ENCODE data around the gene SETBP1.

SETBP1 gene

DNA sequence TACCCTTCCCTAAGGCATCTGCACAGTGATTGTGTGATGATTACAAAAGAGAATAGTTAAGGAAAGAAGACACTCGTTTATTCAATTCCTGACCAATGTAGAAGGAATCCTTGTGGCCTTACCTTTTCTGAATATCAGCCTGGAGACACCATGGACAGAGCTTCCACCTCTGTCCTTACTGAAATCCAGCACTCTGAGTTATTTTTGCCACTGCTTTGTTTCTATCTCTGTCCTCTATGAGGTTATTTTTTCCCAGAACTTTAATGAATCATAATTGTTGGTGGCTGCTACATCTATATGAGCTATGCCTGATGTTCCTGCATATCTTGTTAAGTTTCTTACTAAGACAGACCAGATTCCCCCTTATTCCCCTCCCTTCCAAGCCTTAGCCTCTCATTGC is 275.1 kb downstream of the SETBP1 start:
- Mint-ChIP-seq H3K9me3 (no peaks in the 10 kb centered on the region), H3K36me3 (ENCODE audit: insufficient read depth) (peaks cover 6% of the 10 kb centered on the region), H3K4me3 (no peak overlapping the region), H3K27me3 (no peaks in the 10 kb centered on the region), H3K4me1 (no peaks in the 10 kb centered on the region), H3K27ac (ENCODE audit: low read depth) (no peak overlapping the region)
- ATAC-seq (replicated peaks; ENCODE audit: extremely low read depth, poor library complexity, severe bottlenecking), result no peak
- DNase-seq (ENCODE audit: low spot score in 2 of 2), result no peak

DNA sequence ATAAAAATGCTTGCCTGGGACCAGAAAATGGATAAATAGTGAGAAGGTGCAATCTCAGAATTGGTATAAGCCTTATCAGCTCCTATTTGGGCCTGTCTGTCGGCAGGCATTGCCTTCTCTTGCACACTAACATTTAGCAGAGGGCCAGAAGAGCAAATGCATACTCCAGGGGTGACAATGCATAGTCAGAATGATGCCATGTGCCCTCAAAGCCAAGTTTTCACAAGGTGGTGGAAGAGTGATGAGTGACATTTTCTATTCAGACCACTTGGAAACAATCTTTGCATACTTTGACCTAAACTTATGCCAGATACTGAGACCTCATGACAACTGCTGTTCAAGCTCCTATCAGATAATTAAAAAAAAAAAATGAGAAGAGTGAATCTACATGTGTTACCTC is 276.3 kb downstream of the SETBP1 start:
- no peaks in the 10 kb centered on the region for H3K9me3 Mint-ChIP-seq
- H3K4me1 Mint-ChIP-seq, result no peaks in the 10 kb centered on the region
- ATAC-seq (replicated peaks; ENCODE audit: extremely low read depth, poor library complexity, severe bottlenecking) (no peak), DNase-seq (ENCODE audit: low spot score in 2 of 2) (no peak)
- H3K4me3 Mint-ChIP-seq, result no peak overlapping the region
- H3K27ac Mint-ChIP-seq (ENCODE audit: low read depth), result no peak overlapping the region
- peaks cover 6% of the 10 kb centered on the region for H3K36me3 Mint-ChIP-seq (ENCODE audit: insufficient read depth)
- no peaks in the 10 kb centered on the region for H3K27me3 Mint-ChIP-seq

DNA sequence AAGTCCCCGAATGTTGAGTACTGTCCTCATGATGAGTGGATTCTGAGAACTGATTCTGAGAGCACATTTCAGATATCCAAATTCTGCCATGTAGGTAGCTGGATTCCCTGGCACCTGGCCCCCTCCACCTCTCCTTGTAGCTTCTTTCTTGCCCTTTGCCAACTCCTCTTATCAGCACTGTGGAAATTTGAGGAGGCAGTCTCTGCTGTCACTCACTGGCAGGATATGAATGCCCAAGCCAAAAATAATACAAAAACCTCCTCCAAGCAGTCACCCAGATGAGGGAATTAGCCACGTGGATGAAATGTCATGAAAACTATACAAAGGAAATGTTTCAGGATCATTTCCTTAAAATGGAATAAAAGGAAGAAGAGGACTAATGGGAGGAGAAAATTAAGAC is 276.8 kb downstream of the SETBP1 start:
- no peaks in the 10 kb centered on the region for H3K27me3 Mint-ChIP-seq
- no peak for DNase-seq (ENCODE audit: low spot score in 2 of 2)
- no peak overlapping the region for H3K27ac Mint-ChIP-seq (ENCODE audit: low read depth)
- ATAC-seq (replicated peaks; ENCODE audit: extremely low read depth, poor library complexity, severe bottlenecking), result no peak
- H3K36me3 Mint-ChIP-seq (ENCODE audit: insufficient read depth), result peaks cover 5% of the 10 kb centered on the region
- no peaks in the 10 kb centered on the region for H3K4me1 Mint-ChIP-seq
- H3K4me3 Mint-ChIP-seq, result no peak overlapping the region
- H3K9me3 Mint-ChIP-seq, result no peaks in the 10 kb centered on the region

DNA sequence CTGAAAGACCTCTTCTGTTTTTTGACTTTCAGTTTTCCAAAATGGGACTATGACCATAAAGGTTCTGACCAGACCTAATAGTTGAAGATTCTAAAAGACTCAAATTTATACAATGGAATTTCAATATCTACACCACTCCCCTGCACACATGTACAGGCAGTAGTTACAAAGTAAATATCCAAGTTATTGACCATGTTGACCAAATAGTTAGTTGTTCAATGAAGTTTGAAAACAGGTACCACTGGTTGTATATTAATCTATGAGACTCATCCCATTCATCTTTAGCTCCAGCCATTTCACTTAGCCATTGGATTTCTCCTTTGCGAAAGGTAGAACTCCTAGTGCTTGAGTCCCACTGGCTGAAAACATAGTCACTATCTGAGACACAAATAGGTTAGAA is 277.4 kb downstream of the SETBP1 start:
- Mint-ChIP-seq H3K4me3 (no peak overlapping the region), H3K9me3 (no peaks in the 10 kb centered on the region), H3K27ac (ENCODE audit: low read depth) (no peak overlapping the region), H3K4me1 (no peaks in the 10 kb centered on the region), H3K27me3 (no peaks in the 10 kb centered on the region), H3K36me3 (ENCODE audit: insufficient read depth) (peaks cover 4% of the 10 kb centered on the region)
- ATAC-seq (replicated peaks; ENCODE audit: extremely low read depth, poor library complexity, severe bottlenecking), result no peak
- no peak for DNase-seq (ENCODE audit: low spot score in 2 of 2)

DNA sequence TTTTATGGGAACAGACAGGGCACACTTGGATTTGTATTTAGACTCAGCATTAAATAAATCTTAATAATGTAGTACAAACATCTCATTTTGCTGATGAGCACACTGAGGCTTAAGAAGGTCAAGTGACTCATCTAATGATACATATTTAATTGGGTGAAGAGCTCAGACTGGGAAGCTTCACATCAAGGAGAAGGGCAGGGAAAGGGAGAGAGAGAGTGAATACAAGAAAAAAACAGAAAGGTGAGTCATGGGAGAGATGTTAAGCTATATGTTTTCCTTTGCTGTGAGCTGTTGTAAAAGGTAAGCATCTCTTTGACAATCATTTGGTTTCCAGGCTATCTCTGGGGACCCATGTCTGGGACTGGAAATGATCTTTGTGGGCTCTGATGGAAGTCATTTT is 277.8 kb downstream of the SETBP1 start:
- no peak for ATAC-seq (replicated peaks; ENCODE audit: extremely low read depth, poor library complexity, severe bottlenecking)
- H3K4me3 Mint-ChIP-seq, result no peak overlapping the region
- no peak overlapping the region for H3K27ac Mint-ChIP-seq (ENCODE audit: low read depth)
- no peak for DNase-seq (ENCODE audit: low spot score in 2 of 2)
- H3K27me3 Mint-ChIP-seq, result no peaks in the 10 kb centered on the region
- H3K9me3 Mint-ChIP-seq, result no peaks in the 10 kb centered on the region
- H3K4me1 Mint-ChIP-seq, result no peaks in the 10 kb centered on the region
- peaks cover 4% of the 10 kb centered on the region for H3K36me3 Mint-ChIP-seq (ENCODE audit: insufficient read depth)

DNA sequence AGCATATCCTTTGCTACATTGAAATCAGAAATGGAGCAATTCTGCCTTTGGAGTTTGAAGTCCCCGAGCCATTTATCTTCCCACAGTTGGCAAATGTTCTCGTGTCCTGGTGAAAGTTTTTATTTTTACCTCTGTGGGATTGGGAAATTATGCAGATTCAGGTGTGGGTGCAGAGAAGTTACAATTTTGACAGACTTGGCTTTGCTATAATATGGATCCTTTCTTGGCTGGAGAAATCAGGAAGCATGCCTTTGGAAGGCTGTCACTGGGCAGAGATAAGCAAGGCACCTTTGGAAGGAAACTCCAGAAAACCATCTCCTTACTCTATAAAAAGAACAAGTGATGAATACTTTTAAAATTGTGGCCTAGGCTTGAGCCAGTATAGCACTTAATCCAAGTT is 278.3 kb downstream of the SETBP1 start:
- H3K36me3 Mint-ChIP-seq (ENCODE audit: insufficient read depth), result peaks cover 4% of the 10 kb centered on the region
- no peak overlapping the region for H3K27ac Mint-ChIP-seq (ENCODE audit: low read depth)
- no peak overlapping the region for H3K4me3 Mint-ChIP-seq
- H3K27me3 Mint-ChIP-seq, result no peaks in the 10 kb centered on the region
- no peaks in the 10 kb centered on the region for H3K4me1 Mint-ChIP-seq
- no peak for DNase-seq (ENCODE audit: low spot score in 2 of 2)
- H3K9me3 Mint-ChIP-seq, result no peaks in the 10 kb centered on the region
- ATAC-seq (replicated peaks; ENCODE audit: extremely low read depth, poor library complexity, severe bottlenecking), result no peak

DNA sequence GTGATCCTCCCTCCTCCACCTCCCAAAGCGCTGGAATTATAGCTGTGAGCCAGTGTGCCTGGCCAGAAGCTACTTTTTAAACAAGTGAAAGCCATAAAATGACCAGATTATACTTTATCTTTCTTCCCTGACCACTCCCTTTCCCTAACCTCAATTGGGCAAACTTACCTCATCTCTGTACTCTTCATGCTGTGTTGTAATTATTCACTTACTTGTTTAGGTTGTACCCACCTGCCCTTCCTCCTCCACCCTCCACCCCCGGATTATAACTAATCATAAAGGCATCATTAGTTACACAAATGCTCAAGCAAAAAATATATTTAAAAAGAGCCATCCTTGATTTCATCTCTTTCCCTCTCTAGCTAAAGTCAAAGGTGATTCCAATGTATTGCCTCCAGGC is 279.9 kb downstream of the SETBP1 start:
- ATAC-seq (replicated peaks; ENCODE audit: extremely low read depth, poor library complexity, severe bottlenecking), result no peak
- Mint-ChIP-seq H3K36me3 (ENCODE audit: insufficient read depth) (peaks cover 4% of the 10 kb centered on the region), H3K9me3 (no peaks in the 10 kb centered on the region), H3K27ac (ENCODE audit: low read depth) (no peak overlapping the region), H3K4me1 (no peaks in the 10 kb centered on the region), H3K4me3 (no peak overlapping the region), H3K27me3 (no peaks in the 10 kb centered on the region)
- no peak for DNase-seq (ENCODE audit: low spot score in 2 of 2)

DNA sequence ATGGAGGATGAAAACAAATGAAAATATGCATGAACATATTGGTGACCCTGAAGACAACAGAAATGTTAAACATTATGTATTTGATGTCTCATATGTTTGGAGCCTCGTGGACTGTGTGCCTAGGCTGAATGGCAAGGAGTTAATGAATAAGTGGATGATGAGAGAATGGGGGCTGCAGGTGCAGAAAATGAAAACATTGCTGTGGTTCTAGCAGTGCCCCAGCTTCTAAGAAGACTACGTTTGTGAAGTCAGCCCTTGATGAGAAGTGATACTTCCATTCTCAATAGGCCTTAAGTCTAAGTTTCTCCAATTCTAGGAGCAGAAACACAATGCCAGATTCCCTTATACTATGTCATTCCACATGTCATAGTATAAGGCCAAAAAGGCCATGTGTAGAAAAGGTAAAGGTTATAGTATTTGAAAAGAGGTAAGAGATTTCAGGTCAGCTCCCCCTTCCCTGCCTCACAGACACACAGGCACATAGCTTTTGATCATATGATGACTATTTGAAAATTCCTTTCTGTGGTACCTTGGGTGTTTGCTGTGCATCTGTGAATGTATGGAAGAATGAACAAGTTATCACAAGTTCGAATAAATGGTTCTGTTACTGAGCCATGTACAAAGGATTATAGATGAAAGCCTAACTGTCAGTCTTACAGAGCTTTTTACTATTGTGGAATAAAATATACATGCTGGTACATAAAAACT is 280.8 kb downstream of the SETBP1 start:
- no peak for DNase-seq (ENCODE audit: low spot score in 2 of 2)
- no peaks in the 10 kb centered on the region for H3K9me3 Mint-ChIP-seq
- no peak overlapping the region for H3K4me3 Mint-ChIP-seq
- peaks cover 4% of the 10 kb centered on the region for H3K36me3 Mint-ChIP-seq (ENCODE audit: insufficient read depth)
- no peak overlapping the region for H3K27ac Mint-ChIP-seq (ENCODE audit: low read depth)
- H3K27me3 Mint-ChIP-seq, result no peaks in the 10 kb centered on the region
- ATAC-seq (replicated peaks; ENCODE audit: extremely low read depth, poor library complexity, severe bottlenecking), result no peak
- H3K4me1 Mint-ChIP-seq, result no peaks in the 10 kb centered on the region

DNA sequence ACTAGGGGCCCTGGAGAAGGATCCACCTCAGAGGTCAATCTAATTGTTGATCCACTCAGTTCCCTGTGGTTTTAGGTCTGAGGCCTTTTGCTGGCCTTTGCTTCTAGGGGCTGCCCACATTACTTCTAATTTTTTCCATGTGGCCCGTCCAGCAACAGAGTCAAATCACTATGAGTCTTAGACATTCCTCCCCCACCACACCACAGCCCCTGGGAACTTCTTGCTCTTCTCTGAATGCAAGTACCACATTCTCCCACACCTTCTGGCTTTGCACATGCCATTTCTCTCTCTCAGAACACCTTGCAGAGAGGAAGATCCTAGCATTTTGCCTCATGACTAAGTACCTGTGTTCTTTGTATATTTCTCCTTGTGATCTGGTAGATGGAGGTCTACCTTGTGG is 286.9 kb downstream of the SETBP1 start:
- Mint-ChIP-seq H3K4me3 (no peak overlapping the region), H3K4me1 (no peaks in the 10 kb centered on the region), H3K36me3 (ENCODE audit: insufficient read depth) (no peaks in the 10 kb centered on the region), H3K9me3 (no peaks in the 10 kb centered on the region), H3K27ac (ENCODE audit: low read depth) (no peak overlapping the region), H3K27me3 (no peaks in the 10 kb centered on the region)
- no peak for ATAC-seq (replicated peaks; ENCODE audit: extremely low read depth, poor library complexity, severe bottlenecking)
- no peak for DNase-seq (ENCODE audit: low spot score in 2 of 2)

DNA sequence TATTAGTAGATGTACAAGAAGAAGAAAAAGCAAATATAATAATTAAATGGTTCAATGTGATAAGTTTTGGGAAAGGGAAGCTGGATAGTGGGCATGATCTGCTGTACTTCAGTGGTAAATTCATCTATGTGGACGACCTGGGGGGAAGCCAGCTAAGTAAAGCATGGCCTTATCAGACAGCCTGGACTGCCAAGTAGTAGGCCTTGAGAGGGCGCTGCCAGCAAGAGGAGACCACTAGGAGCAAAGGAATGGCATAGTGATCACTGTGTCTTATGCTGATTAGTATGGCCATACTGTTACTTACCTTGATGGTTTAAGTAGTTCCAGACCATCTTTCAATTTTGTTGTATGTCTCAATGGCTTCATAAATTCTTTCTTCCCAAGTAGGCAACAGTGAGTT is 287.6 kb downstream of the SETBP1 start:
- Mint-ChIP-seq H3K4me3 (no peak overlapping the region), H3K36me3 (ENCODE audit: insufficient read depth) (peaks cover under 1% of the 10 kb centered on the region), H3K9me3 (no peaks in the 10 kb centered on the region), H3K27me3 (no peaks in the 10 kb centered on the region), H3K27ac (ENCODE audit: low read depth) (no peak overlapping the region), H3K4me1 (no peaks in the 10 kb centered on the region)
- DNase-seq (ENCODE audit: low spot score in 2 of 2) (no peak), ATAC-seq (replicated peaks; ENCODE audit: extremely low read depth, poor library complexity, severe bottlenecking) (no peak)

DNA sequence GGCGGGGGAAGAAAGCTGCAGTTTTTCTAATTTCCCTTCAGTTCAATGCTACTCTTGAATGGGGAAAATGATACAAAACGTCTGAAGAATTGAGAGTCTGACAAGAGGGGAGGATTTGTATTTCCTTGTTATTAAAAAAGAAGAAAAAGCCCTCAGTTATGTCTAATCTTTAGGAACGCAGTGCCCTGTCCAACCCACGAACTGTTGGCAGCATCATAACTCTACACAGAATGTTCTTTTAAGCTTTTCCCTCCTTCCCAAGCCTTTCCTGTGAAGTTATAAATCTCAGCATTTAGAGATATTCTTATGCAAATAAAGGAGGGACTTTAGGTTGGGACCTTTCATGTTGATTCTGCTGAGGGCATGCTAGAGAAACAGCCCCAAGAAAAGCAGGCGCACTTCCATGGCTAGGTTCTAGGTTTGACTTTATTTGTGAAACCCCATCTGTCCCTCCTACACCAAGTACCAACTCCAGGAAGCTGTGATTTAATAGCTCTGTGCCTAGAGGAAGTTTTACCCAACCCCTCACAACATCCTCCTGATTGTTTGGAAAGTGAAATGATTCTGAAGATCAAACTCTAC is 288.6 kb downstream of the SETBP1 start:
- H3K36me3 Mint-ChIP-seq (ENCODE audit: insufficient read depth), result peaks cover 3% of the 10 kb centered on the region
- DNase-seq (ENCODE audit: low spot score in 2 of 2) (no peak), ATAC-seq (replicated peaks; ENCODE audit: extremely low read depth, poor library complexity, severe bottlenecking) (no peak)
- no peak overlapping the region for H3K4me3 Mint-ChIP-seq
- no peaks in the 10 kb centered on the region for H3K9me3 Mint-ChIP-seq
- no peaks in the 10 kb centered on the region for H3K27me3 Mint-ChIP-seq
- no peak overlapping the region for H3K27ac Mint-ChIP-seq (ENCODE audit: low read depth)
- H3K4me1 Mint-ChIP-seq, result no peaks in the 10 kb centered on the region

DNA sequence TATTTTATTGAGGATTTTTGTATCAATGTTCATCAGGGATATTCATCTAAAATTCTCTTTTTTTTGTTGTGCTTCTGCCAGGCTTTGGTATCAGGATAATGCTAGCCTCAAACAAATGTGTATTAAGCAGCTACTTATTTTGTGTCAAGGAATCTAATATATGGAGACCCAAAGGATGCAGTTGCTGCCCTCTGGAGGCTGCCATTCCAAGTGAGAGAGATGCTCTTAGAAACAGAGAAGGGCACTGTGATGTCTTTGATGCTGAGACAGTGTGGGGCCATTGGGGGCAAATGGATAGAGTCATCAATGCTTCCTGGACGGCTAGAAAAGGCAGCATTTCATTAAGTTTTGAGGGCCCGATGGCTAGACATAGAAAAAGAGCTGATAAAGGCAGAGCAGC is 292.6 kb downstream of the SETBP1 start:
- Mint-ChIP-seq H3K4me3 (no peak overlapping the region), H3K27ac (ENCODE audit: low read depth) (no peak overlapping the region), H3K27me3 (no peaks in the 10 kb centered on the region), H3K36me3 (ENCODE audit: insufficient read depth) (peaks cover 5% of the 10 kb centered on the region), H3K4me1 (no peaks in the 10 kb centered on the region), H3K9me3 (no peaks in the 10 kb centered on the region)
- no peak for DNase-seq (ENCODE audit: low spot score in 2 of 2)
- no peak for ATAC-seq (replicated peaks; ENCODE audit: extremely low read depth, poor library complexity, severe bottlenecking)

DNA sequence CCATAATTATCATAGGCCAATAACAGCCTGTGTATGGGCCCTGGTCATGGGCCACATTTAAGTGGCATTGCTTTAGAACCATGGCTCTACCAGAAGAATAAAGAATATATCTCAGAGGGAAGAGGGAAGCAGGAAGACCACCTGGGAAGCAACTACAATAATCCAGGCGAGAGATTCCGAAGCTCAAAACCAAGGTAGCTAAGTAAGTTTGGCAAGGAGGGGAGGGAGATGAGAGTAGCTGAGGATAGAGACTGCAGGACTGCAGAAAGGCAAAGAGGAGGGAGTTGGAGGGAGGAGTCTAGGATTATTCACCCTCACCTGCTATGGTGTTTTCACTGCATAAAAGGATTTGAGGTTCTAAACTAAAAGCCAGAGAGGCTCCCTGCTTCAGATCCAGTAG is 293.5 kb downstream of the SETBP1 start:
- ATAC-seq (replicated peaks; ENCODE audit: extremely low read depth, poor library complexity, severe bottlenecking) (no peak), DNase-seq (ENCODE audit: low spot score in 2 of 2) (no peak)
- H3K27ac Mint-ChIP-seq (ENCODE audit: low read depth), result no peak overlapping the region
- no peak overlapping the region for H3K4me3 Mint-ChIP-seq
- no peaks in the 10 kb centered on the region for H3K27me3 Mint-ChIP-seq
- H3K36me3 Mint-ChIP-seq (ENCODE audit: insufficient read depth), result peaks cover 5% of the 10 kb centered on the region
- H3K9me3 Mint-ChIP-seq, result no peaks in the 10 kb centered on the region
- no peaks in the 10 kb centered on the region for H3K4me1 Mint-ChIP-seq

Measured in central memory CD8-positive, alpha-beta T cell (primary cell).